ENCODE data around the gene TARDBP. TPM values are rescaled to one million over a fixed set of nuclear protein-coding genes. Genes with fewer than 3 reads are reported as not detected.

TARDBP gene
- total and polyA plus RNA-seq, 2 donors (not counting 1 experiment from before 2014, with no cell fraction given), result 85.2 to 222 TPM

DNA sequence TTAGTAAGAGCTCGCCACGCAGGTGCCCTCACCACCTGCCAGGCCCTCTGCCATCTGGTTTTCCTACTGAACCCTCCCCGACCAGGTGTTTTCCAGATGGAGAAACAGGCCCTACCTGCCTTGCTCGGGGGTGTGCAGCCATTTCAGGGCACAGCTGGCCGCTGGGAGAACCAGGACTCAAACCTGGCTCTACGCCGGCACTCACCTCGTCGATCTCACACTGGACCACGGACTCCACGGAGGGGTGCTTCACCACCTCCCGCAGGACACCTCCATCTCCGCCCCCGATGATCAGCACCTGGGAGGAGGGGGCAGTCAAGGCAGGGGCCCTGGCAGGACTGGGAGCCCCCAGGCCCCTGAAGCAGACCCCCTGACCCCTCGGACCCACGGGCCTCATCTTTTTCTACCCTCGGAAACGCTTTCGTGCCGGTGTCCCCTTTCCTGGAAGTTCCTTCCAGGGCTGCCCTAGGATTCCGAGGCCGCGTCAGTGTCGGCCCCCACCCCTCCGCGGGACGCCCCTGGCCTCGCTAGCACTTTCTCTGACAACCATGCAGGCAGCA is 46.2 kb downstream of the TARDBP start:
- Histone ChIP-seq H3K9ac (ENCODE audit: low read length) (peak overlapping the region; percentile 85), H3K36me3 (replicated peaks in 1 of 2; ENCODE audit: control extremely low read depth in 1 of 2, control insufficient read depth in 1 of 2, extremely low read depth in 1 of 2, insufficient read depth in 2 of 2, low read length in 1 of 2) (peaks cover 0 to 9% of the 10 kb centered on the region in 2 experiments), H3K4me1 (ENCODE audit: control insufficient read depth in 2 of 2, insufficient read depth in 2 of 2, low read length in 2 of 2) (peaks cover 16 to 19% of the 10 kb centered on the region in 2 donors), H3K4me2 (replicated peaks; ENCODE audit: low read depth, low read length, poor library complexity, severe bottlenecking) (peak overlapping the region; percentile 99), H4K20me1 (ENCODE audit: control insufficient read depth, insufficient read depth, low read length, poor library complexity, severe bottlenecking) (peaks cover 10% of the 10 kb centered on the region), H3K9me3 (ENCODE audit: control extremely low read depth in 1 of 3, control insufficient read depth in 2 of 3, insufficient read depth in 1 of 3, low read length in 2 of 3) (no peaks in the 10 kb centered on the region), H3K79me2 (ENCODE audit: control insufficient read depth, insufficient read depth, low read length) (peaks cover 28% of the 10 kb centered on the region), H3K27me3 (replicated peaks in 1 of 4; ENCODE audit: control extremely low read depth in 1 of 4, control insufficient read depth in 3 of 4, insufficient read depth in 4 of 4, low read length in 3 of 4) (no peaks in the 10 kb centered on the region), H3K4me3 (ENCODE audit: control extremely low read depth in 1 of 5, extremely low read depth in 1 of 5, insufficient read depth in 1 of 5, low read depth in 2 of 5, low read length in 4 of 5) (peak overlapping the region in 4 of 5 experiments; percentile 54 to 84 (median 74)), H3K27ac (ENCODE audit: low read length in 2 of 2) (no peak overlapping the region), H2AFZ (ENCODE audit: insufficient read depth, low read depth, low read length, poor library complexity, severe bottlenecking) (peak overlapping the region; percentile 88)
- no peaks in the 10 kb centered on the region for H3K9me3 Mint-ChIP-seq (ENCODE audit: insufficient read depth)
- TF ChIP-seq, protein P1, sequence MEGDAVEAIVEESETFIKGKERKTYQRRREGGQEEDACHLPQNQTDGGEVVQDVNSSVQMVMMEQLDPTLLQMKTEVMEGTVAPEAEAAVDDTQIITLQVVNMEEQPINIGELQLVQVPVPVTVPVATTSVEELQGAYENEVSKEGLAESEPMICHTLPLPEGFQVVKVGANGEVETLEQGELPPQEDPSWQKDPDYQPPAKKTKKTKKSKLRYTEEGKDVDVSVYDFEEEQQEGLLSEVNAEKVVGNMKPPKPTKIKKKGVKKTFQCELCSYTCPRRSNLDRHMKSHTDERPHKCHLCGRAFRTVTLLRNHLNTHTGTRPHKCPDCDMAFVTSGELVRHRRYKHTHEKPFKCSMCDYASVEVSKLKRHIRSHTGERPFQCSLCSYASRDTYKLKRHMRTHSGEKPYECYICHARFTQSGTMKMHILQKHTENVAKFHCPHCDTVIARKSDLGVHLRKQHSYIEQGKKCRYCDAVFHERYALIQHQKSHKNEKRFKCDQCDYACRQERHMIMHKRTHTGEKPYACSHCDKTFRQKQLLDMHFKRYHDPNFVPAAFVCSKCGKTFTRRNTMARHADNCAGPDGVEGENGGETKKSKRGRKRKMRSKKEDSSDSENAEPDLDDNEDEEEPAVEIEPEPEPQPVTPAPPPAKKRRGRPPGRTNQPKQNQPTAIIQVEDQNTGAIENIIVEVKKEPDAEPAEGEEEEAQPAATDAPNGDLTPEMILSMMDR (IDR thresholded peaks at IDR 0.05), result no peak
- no peak for TF ChIP-seq EZH2 (IDR thresholded peaks at IDR 0.05; ENCODE audit: borderline replicate concordance, insufficient read depth, low read depth, low read length, poor library complexity, severe bottlenecking)
- POLR2A ChIA-PET, result no interaction called here
- ATAC-seq (ENCODE audit: low read depth) (no peak), DNase-seq (no peak)
- peak overlapping the region; percentile 83 for H3K27ac Mint-ChIP-seq
- 74% methylated on average over 27 of the region's 28 CpGs for WGBS (ENCODE audit: insufficient coverage)
- CTCF ChIA-PET, result interaction anchor here (1.1 kb wide), 1 partner anchor 21 kb away, joined by 6 read pairs; no protein-coding TSS in a partner anchor
- intact Hi-C loops (cut with micrococcal nuclease), result no loop called here
- H3K27me3 Mint-ChIP-seq, result no peaks in the 10 kb centered on the region
- peaks cover 25% of the 10 kb centered on the region for H3K4me1 Mint-ChIP-seq
- peak overlapping the region; percentile 91 for H3K4me3 Mint-ChIP-seq
